HG03095 (cell line): Measurements from ENCODE around the gene KRI1.
"Not testable (repeated sequence)": the region's sequence is repeated elsewhere in the genome, so short reads cannot be mapped to it uniquely, and the experiment has no call there.

ENCODE experiments used
- ATAC-seq: cut with Tn5 transposase; IDR thresholded peaks from one replicate; pipeline ENCODE4 v1.9.1; 2021; ENCODE audit warnings: moderate library complexity; ENCODE audit not compliant: unreplicated experiment

The KRI1 gene

GRCh38 chr19:10551006-10551405, 14.8 kb downstream of the KRI1 start:
- ATAC-seq = not testable (repeated sequence)

GRCh38 chr19:10550336-10550735, 15.5 kb downstream of the KRI1 start:
- ATAC-seq = no peak

- ATAC-seq = no peak
These were observed 16.1 kb downstream of the KRI1 start for GRCh38 chr19:10549733-10550132.

- no peak for ATAC-seq
These were observed 17.0 kb downstream of the KRI1 start for GRCh38 chr19:10548746-10549276.

GRCh38 chr19:10546817-10547216, 19.0 kb downstream of the KRI1 start:
- no peak for ATAC-seq

GRCh38 chr19:10544753-10545251, 21.0 kb downstream of the KRI1 start:
- ATAC-seq = no peak

- no peak for ATAC-seq
These were observed 21.5 kb downstream of the KRI1 start for GRCh38 chr19:10544242-10544752.

GRCh38 chr19:10543420-10544241, 22.2 kb downstream of the KRI1 start, which contains the start of gene ATG4D:
Gene ATG4D (plus strand): TSS chr19:10543904. CDS start chr19:10544091, 187 bp downstream.
- ATAC-seq = peak; percentile 61

- ATAC-seq = no peak
These were observed 22.8 kb downstream of the KRI1 start for GRCh38 chr19:10543059-10543419.

GRCh38 chr19:10539016-10539415, 26.8 kb downstream of the KRI1 start:
- ATAC-seq = not testable (repeated sequence)

GRCh38 chr19:10538204-10538983, 27.4 kb downstream of the KRI1 start:
- no peak for ATAC-seq

- no peak for ATAC-seq
These were observed 28.1 kb downstream of the KRI1 start for GRCh38 chr19:10537668-10538067.

GRCh38 chr19:10535613-10536012, 30.2 kb downstream of the KRI1 start:
- no peak for ATAC-seq

- no peak for ATAC-seq
These were observed 32.0 kb downstream of the KRI1 start for GRCh38 chr19:10533646-10534386.

GRCh38 chr19:10532457-10532856, 33.4 kb downstream of the KRI1 start:
- ATAC-seq = no peak

- ATAC-seq = not testable (repeated sequence)
These were observed 38.9 kb downstream of the KRI1 start for GRCh38 chr19:10526887-10527286.

GRCh38 chr19:10525636-10526035, 40.2 kb downstream of the KRI1 start:
- ATAC-seq = no peak

- ATAC-seq = no peak
These were observed 42.6 kb downstream of the KRI1 start for GRCh38 chr19:10523135-10523636.

- ATAC-seq = no peak
These were observed 44.2 kb downstream of the KRI1 start for GRCh38 chr19:10521461-10522171.
